Body of pancreas (tissue), 4 donors: ENCODE data around the gene MRPL51.

Source experiments
- POLR2A ChIP-seq, 3 donors: fragments of 450-650 bp; IDR thresholded peaks; one replicate each; pipeline ENCODE4 v1.6.1; 2016; ENCODE audit warnings: antibody characterized with exemption in 3 of 3, mild to moderate bottlenecking in 2 of 3
- TF ChIP-seq, protein P1 (sequence below), 7 experiments: fragments of 450-650 bp in 4 of 7; fragments of 200-600 bp in 3 of 7; sonication (generic) in 3 of 7; IDR thresholded peaks; one replicate each; pipeline ENCODE4 v1.5.1; 2016 to 2019; ENCODE audit warnings: antibody characterized with exemption in 7 of 7

- TF ChIP-seq, protein P1, sequence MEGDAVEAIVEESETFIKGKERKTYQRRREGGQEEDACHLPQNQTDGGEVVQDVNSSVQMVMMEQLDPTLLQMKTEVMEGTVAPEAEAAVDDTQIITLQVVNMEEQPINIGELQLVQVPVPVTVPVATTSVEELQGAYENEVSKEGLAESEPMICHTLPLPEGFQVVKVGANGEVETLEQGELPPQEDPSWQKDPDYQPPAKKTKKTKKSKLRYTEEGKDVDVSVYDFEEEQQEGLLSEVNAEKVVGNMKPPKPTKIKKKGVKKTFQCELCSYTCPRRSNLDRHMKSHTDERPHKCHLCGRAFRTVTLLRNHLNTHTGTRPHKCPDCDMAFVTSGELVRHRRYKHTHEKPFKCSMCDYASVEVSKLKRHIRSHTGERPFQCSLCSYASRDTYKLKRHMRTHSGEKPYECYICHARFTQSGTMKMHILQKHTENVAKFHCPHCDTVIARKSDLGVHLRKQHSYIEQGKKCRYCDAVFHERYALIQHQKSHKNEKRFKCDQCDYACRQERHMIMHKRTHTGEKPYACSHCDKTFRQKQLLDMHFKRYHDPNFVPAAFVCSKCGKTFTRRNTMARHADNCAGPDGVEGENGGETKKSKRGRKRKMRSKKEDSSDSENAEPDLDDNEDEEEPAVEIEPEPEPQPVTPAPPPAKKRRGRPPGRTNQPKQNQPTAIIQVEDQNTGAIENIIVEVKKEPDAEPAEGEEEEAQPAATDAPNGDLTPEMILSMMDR (IDR thresholded peaks at IDR 0.05) = peak; percentile 77 to 89 (median 86)
- peak in 1 of 3 donors; percentile 17 for TF ChIP-seq POLR2A (IDR thresholded peaks at IDR 0.05)
Measured at GRCh38 chr12:6537580-6538419, 44.7 kb upstream of the MRPL51 start.
